ENCODE results near the gene ZC3H6.
A peak's percentile ranks its signal among the peaks of the same experiment; 100 is the strongest.

Gene ZC3H6

GRCh38 chr2:112244854-112245253 is 30.5 kb upstream of the ZC3H6 start:
- no peak for DNase-seq
- Histone ChIP-seq H3K4me3 (ENCODE audit: low read length) (no peak overlapping the region), H3K4me2 (ENCODE audit: low read depth, low read length) (no peak overlapping the region), H2AFZ (ENCODE audit: low read length) (no peak overlapping the region), H3F3A (ENCODE audit: insufficient read depth, low read length) (no peaks in the 10 kb centered on the region), H3K9ac (ENCODE audit: low read length) (no peak overlapping the region), H3K27me3 (replicated peaks; ENCODE audit: insufficient read depth, low read length) (no peaks in the 10 kb centered on the region), H3K36me3 (replicated peaks; ENCODE audit: insufficient read depth, low read length) (no peaks in the 10 kb centered on the region; the same call in 1 of the 2 replicates), H3K79me2 (ENCODE audit: low read length) (no peaks in the 10 kb centered on the region), H3K9me2 (replicated peaks; ENCODE audit: insufficient read depth, low read length) (no peaks in the 10 kb centered on the region), H3K27ac (ENCODE audit: low read length) (no peak overlapping the region), H3K4me1 (ENCODE audit: low read length) (no peaks in the 10 kb centered on the region), H3K9me3 (replicated peaks; ENCODE audit: insufficient read depth, low read length) (no peaks in the 10 kb centered on the region), H4K20me1 (ENCODE audit: insufficient read depth, low read length) (no peaks in the 10 kb centered on the region)
- TF ChIP-seq EZH2phosphoT487 (IDR thresholded peaks at IDR 0.05; ENCODE audit: low read length) (no peak), EZH2 (optimal IDR thresholded peaks at IDR 0.05; ENCODE audit: low read depth, low read length) (no peak)
- TF ChIP-seq, protein P1, sequence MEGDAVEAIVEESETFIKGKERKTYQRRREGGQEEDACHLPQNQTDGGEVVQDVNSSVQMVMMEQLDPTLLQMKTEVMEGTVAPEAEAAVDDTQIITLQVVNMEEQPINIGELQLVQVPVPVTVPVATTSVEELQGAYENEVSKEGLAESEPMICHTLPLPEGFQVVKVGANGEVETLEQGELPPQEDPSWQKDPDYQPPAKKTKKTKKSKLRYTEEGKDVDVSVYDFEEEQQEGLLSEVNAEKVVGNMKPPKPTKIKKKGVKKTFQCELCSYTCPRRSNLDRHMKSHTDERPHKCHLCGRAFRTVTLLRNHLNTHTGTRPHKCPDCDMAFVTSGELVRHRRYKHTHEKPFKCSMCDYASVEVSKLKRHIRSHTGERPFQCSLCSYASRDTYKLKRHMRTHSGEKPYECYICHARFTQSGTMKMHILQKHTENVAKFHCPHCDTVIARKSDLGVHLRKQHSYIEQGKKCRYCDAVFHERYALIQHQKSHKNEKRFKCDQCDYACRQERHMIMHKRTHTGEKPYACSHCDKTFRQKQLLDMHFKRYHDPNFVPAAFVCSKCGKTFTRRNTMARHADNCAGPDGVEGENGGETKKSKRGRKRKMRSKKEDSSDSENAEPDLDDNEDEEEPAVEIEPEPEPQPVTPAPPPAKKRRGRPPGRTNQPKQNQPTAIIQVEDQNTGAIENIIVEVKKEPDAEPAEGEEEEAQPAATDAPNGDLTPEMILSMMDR (IDR thresholded peaks at IDR 0.05; ENCODE audit: low read length) = no peak

DNA sequence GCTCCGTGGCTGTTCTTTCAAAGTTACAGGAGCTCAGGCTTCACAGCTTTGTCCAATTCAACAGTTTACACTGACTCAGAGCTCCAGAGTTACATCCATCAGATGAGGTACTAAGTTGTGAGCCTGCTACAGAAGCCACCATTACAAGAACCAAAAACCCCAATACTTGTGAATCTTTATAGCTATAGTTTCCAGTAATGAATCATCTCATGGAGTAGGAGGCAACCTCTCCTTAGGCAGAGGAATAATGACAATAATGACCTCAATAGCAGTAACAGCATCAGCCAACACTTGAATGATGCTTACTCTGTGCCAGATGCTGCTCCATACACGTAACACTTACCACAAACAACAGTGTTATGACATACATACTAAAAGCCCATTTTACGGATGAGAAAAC is 24.1 kb upstream of the ZC3H6 start:
- Histone ChIP-seq H3K9me2 (replicated peaks; ENCODE audit: insufficient read depth, low read length) (no peaks in the 10 kb centered on the region), H3F3A (ENCODE audit: insufficient read depth, low read length) (0 out of 2 replicates have a peak, but pooled peaks cover 3% of the 10 kb centered on the region), H3K36me3 (replicated peaks; ENCODE audit: insufficient read depth, low read length) (no peaks in the 10 kb centered on the region; the same call in 1 of the 2 replicates), H4K20me1 (ENCODE audit: insufficient read depth, low read length) (no peaks in the 10 kb centered on the region), H3K27ac (ENCODE audit: low read length) (no peak overlapping the region), H3K4me2 (ENCODE audit: low read depth, low read length) (no peak overlapping the region), H3K27me3 (replicated peaks; ENCODE audit: insufficient read depth, low read length) (no peaks in the 10 kb centered on the region), H3K4me3 (ENCODE audit: low read length) (no peak overlapping the region), H3K79me2 (ENCODE audit: low read length) (peaks cover 35% of the 10 kb centered on the region), H2AFZ (ENCODE audit: low read length) (no peak overlapping the region), H3K4me1 (ENCODE audit: low read length) (peaks cover 10% of the 10 kb centered on the region; the same call in 1 of the 2 replicates), H3K9ac (ENCODE audit: low read length) (no peak overlapping the region), H3K9me3 (replicated peaks; ENCODE audit: insufficient read depth, low read length) (no peaks in the 10 kb centered on the region)
- DNase-seq = no peak
- TF ChIP-seq EZH2 (optimal IDR thresholded peaks at IDR 0.05; ENCODE audit: low read depth, low read length) = no peak
- TF ChIP-seq, protein P1 (IDR thresholded peaks at IDR 0.05; ENCODE audit: low read length) = no peak

DNA sequence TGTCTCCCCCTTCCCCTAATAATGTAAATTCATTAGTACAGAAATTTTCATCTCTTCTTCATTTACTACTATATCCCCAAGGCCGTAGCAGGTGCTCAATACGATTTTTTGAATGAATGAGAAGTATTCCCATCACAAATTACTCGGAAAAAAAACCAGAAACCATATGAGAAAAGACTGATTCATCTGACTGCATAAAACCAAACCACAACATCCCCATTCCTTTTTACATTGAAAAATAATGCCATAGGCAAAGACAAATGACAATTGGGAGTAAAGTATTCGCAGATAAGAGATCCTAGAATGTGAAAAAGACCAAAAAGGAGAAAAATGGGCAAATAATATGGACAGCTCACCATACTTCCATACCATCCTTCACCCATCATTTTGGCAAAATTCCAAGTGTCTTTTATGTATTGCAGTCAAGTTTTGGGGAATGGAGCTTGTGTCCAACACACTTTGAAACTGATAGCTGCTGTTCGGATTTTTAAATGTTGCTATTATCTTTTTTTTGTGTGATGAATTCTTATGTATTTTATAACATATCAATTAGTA is 22.1 kb upstream of the ZC3H6 start:
- Histone ChIP-seq H3K36me3 (replicated peaks; ENCODE audit: insufficient read depth, low read length) (no peaks in the 10 kb centered on the region), H3K27me3 (replicated peaks; ENCODE audit: insufficient read depth, low read length) (no peaks in the 10 kb centered on the region), H3K4me1 (ENCODE audit: low read length) (peaks cover 10% of the 10 kb centered on the region; the same call in 1 of the 2 replicates), H3K9ac (ENCODE audit: low read length) (no peak overlapping the region), H4K20me1 (ENCODE audit: insufficient read depth, low read length) (no peaks in the 10 kb centered on the region), H2AFZ (ENCODE audit: low read length) (no peak overlapping the region), H3K4me3 (ENCODE audit: low read length) (no peak overlapping the region), H3K79me2 (ENCODE audit: low read length) (peaks cover 35% of the 10 kb centered on the region), H3K4me2 (ENCODE audit: low read depth, low read length) (peak overlapping the region; percentile 88; the same call in 1 of the 2 replicates), H3K9me2 (replicated peaks; ENCODE audit: insufficient read depth, low read length) (no peaks in the 10 kb centered on the region), H3F3A (ENCODE audit: insufficient read depth, low read length) (0 out of 2 replicates have a peak, but pooled peaks cover 3% of the 10 kb centered on the region), H3K27ac (ENCODE audit: low read length) (no peak overlapping the region), H3K9me3 (replicated peaks; ENCODE audit: insufficient read depth, low read length) (no peaks in the 10 kb centered on the region)
- DNase-seq = peak; percentile 5
- TF ChIP-seq, protein P1 (IDR thresholded peaks at IDR 0.05; ENCODE audit: low read length) = no peak
